ENCODE measurements around the gene ATP6V0E2.

The ATP6V0E2 gene

DNA sequence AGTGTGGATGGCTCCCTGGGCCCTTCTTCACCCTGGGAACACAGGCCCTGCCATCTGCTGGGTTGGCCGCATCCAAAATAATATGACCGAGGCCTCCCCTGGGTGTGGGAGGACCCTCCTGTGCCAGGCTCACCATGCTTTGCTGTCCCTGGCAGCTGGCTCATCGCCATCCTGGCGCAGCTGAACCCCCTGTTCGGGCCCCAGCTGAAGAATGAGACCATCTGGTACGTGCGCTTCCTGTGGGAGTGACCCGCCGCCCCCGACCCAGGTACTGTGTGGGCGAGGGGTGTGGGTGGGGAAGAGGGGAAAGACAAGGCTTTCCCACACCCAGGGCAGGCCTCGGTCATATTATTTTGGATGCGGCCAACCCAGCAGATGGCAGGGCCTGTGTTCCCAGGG is 4.8 kb downstream of the ATP6V0E2 start:
- H3K36me3 ChIP-seq (ENCODE audit: control insufficient read depth in 1 of 2, insufficient read depth in 2 of 2, low read length in 2 of 2), result peaks cover 0 to 7% of the 10 kb centered on the region in 2 donors
- no peaks in the 10 kb centered on the region for H3K9me3 ChIP-seq (ENCODE audit: control insufficient read depth in 1 of 2, low read length in 2 of 2)
- H3K4me3 ChIP-seq (ENCODE audit: low read depth in 1 of 2, low read length in 2 of 2), result no peak overlapping the region
- H3K27me3 ChIP-seq (ENCODE audit: control insufficient read depth in 1 of 2, insufficient read depth in 2 of 2, low read length in 2 of 2), result no peaks in the 10 kb centered on the region
- no peak overlapping the region for H3K9ac ChIP-seq (ENCODE audit: low read depth in 1 of 2, low read length in 2 of 2)
- no peak overlapping the region for H3K27ac ChIP-seq (ENCODE audit: low read depth, low read length)
- H3K4me1 ChIP-seq (ENCODE audit: control insufficient read depth in 1 of 2, insufficient read depth in 2 of 2, low read length in 2 of 2), result peaks cover 11 to 16% of the 10 kb centered on the region in 2 donors

DNA sequence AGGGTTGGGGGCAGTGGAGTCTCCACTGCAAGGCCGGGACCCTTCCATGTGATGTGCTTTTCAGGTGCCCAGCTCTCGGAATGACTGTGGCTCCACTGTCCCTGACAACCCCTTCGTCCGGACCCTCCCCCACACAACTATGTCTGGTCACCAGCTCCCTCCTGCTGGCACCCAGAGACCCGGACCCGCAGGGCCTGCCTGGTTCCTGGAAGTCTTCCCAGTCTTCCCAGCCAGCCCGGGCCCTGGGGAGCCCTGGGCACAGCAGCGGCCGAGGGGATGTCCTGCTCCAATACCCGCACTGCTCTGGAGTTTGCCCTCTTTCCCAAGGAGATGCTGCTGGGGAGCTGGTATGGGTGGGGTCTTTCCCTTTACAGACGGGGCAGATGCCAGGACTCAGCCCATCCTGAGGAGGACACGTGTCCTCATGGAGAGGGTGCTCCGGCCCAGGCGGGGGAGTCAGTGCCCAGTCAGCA is 5.5 kb downstream of the ATP6V0E2 start:
- Histone ChIP-seq H3K4me3 (ENCODE audit: low read depth in 1 of 2, low read length in 2 of 2) (no peak overlapping the region), H3K27ac (ENCODE audit: low read depth, low read length) (no peak overlapping the region), H3K9ac (ENCODE audit: low read depth in 1 of 2, low read length in 2 of 2) (no peak overlapping the region), H3K9me3 (ENCODE audit: control insufficient read depth in 1 of 2, low read length in 2 of 2) (no peaks in the 10 kb centered on the region), H3K27me3 (ENCODE audit: control insufficient read depth in 1 of 2, insufficient read depth in 2 of 2, low read length in 2 of 2) (no peaks in the 10 kb centered on the region), H3K4me1 (ENCODE audit: control insufficient read depth in 1 of 2, insufficient read depth in 2 of 2, low read length in 2 of 2) (peaks cover 17 to 19% of the 10 kb centered on the region in 2 donors), H3K36me3 (ENCODE audit: control insufficient read depth in 1 of 2, insufficient read depth in 2 of 2, low read length in 2 of 2) (peaks cover 0 to 7% of the 10 kb centered on the region in 2 donors)

DNA sequence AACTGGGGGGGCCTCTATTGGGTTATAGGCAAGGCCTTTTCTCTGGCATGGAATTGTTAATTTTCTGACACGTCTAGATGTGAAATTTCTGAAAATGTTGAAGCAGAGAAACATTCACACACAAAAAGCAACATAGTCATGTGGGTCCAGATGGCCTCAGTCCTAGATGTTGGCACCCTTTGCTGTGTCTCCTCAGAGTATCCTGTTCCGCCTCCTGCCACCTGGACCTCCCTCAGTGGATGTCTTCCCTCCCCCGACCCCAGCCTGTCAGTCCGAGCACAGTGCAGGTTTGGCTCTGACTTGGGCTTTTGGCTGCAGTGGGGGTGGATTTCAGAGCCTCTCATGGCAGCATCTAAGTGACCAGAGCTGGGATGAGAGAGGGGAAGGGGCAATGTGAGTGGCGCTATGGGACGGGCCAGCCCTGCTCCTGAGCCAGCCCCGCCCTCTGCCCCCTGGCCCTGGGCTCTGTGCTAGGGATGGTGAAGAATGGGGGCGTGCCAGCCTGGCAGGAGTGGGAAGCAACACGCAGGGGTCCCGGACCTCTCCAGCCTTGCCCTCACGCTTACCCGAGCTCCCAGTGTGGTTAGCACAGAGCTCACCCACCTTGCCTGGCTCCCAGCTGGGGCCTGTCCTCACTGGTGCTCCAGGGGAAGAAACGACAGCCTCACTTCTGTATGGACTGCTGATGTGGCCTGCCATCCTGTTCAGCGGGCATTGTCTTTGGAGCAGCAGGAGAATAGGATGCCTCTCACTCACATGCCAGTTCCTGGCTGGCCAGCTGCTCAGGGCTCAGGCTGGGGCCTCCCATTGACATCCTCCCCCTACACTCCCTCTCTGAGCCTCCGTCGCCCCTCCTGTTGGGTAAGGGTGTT is 6.2 kb downstream of the ATP6V0E2 start:
- Histone ChIP-seq H3K27ac (ENCODE audit: low read depth, low read length) (no peak overlapping the region), H3K27me3 (ENCODE audit: control insufficient read depth in 1 of 2, insufficient read depth in 2 of 2, low read length in 2 of 2) (no peaks in the 10 kb centered on the region), H3K36me3 (ENCODE audit: control insufficient read depth in 1 of 2, insufficient read depth in 2 of 2, low read length in 2 of 2) (peaks cover 0 to 7% of the 10 kb centered on the region in 2 donors), H3K9ac (ENCODE audit: low read depth in 1 of 2, low read length in 2 of 2) (no peak overlapping the region), H3K4me3 (ENCODE audit: low read depth in 1 of 2, low read length in 2 of 2) (no peak overlapping the region), H3K4me1 (ENCODE audit: control insufficient read depth in 1 of 2, insufficient read depth in 2 of 2, low read length in 2 of 2) (peaks cover 18 to 19% of the 10 kb centered on the region in 2 donors), H3K9me3 (ENCODE audit: control insufficient read depth in 1 of 2, low read length in 2 of 2) (no peaks in the 10 kb centered on the region)

DNA sequence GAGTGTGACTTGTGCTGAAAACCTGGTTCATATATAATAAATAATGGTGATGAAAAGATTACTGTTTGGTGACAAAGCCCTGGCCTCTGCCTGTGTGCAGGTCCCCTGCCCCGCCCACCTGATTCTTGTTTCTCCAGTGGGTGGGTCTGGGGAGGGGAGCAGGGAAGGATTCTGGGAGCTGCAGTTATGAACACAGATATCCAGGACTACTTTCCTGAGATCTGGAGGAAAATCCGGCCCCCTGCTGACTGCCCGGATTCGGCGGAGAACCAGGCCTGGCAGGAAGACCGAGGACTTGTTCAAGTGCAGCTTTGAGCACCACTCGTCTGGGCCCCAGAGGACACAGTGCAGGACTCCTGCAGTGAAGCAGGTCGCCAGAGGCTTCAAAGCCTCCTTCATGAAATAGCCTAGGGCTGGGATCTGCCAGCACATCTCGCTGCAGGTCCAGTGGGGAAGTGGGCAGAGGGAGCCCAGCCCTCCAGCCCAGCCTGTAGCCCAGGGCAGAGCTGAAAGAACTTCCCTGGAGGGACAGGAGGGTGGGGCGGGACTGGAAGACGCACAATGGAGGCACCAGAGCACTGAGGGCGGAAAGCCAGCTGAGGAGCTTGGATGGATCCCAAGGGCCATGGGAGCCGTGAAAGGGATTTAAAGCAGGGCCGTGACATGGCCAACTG is 7.0 kb downstream of the ATP6V0E2 start:
- H3K36me3 ChIP-seq (ENCODE audit: control insufficient read depth in 1 of 2, insufficient read depth in 2 of 2, low read length in 2 of 2), result peaks cover 0 to 7% of the 10 kb centered on the region in 2 donors
- H3K9ac ChIP-seq (ENCODE audit: low read depth in 1 of 2, low read length in 2 of 2), result no peak overlapping the region
- H3K27ac ChIP-seq (ENCODE audit: low read depth, low read length), result no peak overlapping the region
- no peaks in the 10 kb centered on the region for H3K27me3 ChIP-seq (ENCODE audit: control insufficient read depth in 1 of 2, insufficient read depth in 2 of 2, low read length in 2 of 2)
- H3K4me3 ChIP-seq (ENCODE audit: low read depth in 1 of 2, low read length in 2 of 2), result no peak overlapping the region
- H3K4me1 ChIP-seq (ENCODE audit: control insufficient read depth in 1 of 2, insufficient read depth in 2 of 2, low read length in 2 of 2), result peaks cover 25 to 26% of the 10 kb centered on the region in 2 donors
- no peaks in the 10 kb centered on the region for H3K9me3 ChIP-seq (ENCODE audit: control insufficient read depth in 1 of 2, low read length in 2 of 2)

DNA sequence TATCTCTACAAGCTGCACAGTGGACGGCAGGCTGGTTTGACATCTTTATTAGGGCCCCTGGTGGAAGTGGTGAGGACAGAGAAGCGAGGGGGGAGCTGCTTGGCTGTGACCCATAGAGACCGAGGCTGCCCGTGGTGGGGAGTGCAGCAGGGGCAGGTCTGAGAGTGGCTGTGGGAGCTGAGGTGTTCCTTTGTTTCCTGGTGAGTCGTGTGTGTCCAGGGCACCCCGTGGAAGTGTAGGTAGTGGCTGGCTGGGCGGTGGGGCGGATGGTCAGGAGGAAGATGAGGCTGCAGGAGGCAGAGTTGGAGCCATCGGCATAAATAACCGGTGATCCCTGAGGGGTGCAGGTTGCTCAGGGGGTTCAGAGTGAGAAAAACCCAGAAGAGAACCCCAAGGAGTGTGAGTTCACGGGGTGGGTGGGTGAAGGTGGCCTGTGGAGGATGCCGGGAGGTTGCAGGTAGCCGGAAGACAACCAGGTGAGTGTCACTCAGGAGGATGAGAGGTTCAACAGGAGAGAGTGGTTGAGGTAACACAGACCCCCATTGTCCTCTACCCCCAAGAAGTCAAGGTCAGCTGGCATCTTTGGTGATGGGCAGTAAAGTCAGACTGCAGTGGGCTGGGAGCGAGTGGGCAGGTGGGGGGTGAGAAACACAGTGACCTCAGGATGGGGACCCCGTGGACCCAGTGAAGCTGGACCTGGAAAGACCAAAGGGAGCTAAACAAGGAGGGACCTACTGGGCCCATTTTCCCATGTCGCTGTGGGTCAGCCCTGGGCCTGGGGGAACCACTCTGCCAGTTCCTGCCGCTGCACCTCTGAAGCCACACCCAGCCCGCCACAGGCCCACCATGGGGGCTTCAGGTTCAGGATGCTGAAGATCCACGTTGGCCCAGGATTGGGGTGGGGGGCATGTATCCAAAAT is 7.8 kb downstream of the ATP6V0E2 start:
- Histone ChIP-seq H3K9ac (ENCODE audit: low read depth in 1 of 2, low read length in 2 of 2) (no peak overlapping the region), H3K27me3 (ENCODE audit: control insufficient read depth in 1 of 2, insufficient read depth in 2 of 2, low read length in 2 of 2) (no peaks in the 10 kb centered on the region), H3K36me3 (ENCODE audit: control insufficient read depth in 1 of 2, insufficient read depth in 2 of 2, low read length in 2 of 2) (peaks cover 0 to 4% of the 10 kb centered on the region in 2 donors), H3K4me1 (ENCODE audit: control insufficient read depth in 1 of 2, insufficient read depth in 2 of 2, low read length in 2 of 2) (peaks cover 25 to 26% of the 10 kb centered on the region in 2 donors), H3K4me3 (ENCODE audit: low read depth in 1 of 2, low read length in 2 of 2) (no peak overlapping the region), H3K27ac (ENCODE audit: low read depth, low read length) (no peak overlapping the region), H3K9me3 (ENCODE audit: control insufficient read depth in 1 of 2, low read length in 2 of 2) (no peaks in the 10 kb centered on the region)

DNA sequence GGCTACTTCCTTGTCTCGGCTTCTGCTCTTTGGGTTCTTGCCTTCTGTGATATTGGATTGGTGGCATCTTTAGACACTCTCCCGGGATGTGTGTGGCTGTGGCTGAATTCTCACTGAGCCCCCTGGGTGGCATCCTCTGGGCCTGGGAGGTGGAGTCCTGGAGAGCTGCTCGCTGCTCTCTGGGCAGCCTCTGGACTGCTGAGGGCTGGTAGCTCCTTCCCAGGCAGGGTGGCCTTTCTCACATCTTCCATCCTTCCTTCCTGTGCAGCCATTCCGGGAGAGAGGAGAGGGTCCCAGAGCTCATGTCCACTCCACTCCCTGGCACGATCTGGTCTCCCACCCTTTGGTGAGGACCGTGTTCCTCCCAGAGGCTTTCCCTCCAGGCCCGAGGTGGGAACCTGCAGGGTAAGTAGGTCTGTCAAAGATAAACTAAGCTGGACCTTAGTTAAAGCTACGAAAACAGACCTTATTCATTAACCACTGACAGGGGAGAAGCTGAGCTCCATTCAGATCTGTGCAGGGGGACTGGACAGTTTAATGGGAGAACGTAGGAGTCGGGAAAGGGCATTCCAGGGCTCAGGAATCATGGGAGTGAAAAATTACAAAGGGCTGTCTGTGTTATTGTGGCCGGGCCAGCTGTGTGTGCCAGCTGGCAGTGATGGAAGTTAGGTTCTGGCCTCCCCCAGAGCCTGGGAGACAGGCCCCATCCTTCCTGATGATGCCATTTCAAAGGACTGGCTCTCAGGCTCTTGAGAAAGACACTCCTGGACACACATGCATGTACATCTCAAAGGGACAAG is 8.7 kb downstream of the ATP6V0E2 start:
- Histone ChIP-seq H3K4me3 (ENCODE audit: low read depth in 1 of 2, low read length in 2 of 2) (no peak overlapping the region), H3K36me3 (ENCODE audit: control insufficient read depth in 1 of 2, insufficient read depth in 2 of 2, low read length in 2 of 2) (peaks cover 0 to 4% of the 10 kb centered on the region in 2 donors), H3K4me1 (ENCODE audit: control insufficient read depth in 1 of 2, insufficient read depth in 2 of 2, low read length in 2 of 2) (peaks cover 25 to 26% of the 10 kb centered on the region in 2 donors), H3K9me3 (ENCODE audit: control insufficient read depth in 1 of 2, low read length in 2 of 2) (no peaks in the 10 kb centered on the region), H3K9ac (ENCODE audit: low read depth in 1 of 2, low read length in 2 of 2) (no peak overlapping the region), H3K27ac (ENCODE audit: low read depth, low read length) (no peak overlapping the region), H3K27me3 (ENCODE audit: control insufficient read depth in 1 of 2, insufficient read depth in 2 of 2, low read length in 2 of 2) (no peaks in the 10 kb centered on the region)

DNA sequence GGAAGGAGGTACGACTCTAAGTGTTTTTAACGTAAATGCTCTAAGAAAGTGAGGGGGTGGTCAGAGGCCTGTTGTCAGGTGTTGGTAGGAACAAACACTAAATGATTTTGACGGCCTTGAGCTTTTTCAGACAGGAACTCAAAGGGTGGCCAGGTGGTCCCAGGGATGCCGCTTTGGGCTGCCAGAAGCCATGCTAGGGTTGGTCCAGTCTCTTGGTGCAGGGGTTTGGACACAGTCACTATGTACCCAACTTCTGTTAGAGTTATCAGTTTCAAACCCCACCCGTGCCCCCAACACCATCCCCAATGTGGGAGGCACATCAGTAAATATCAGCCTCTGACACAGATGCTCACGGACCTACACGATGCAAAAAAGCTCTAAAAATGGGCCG is 9.3 kb downstream of the ATP6V0E2 start:
- H3K27me3 ChIP-seq (ENCODE audit: control insufficient read depth in 1 of 2, insufficient read depth in 2 of 2, low read length in 2 of 2), result no peaks in the 10 kb centered on the region
- H3K9me3 ChIP-seq (ENCODE audit: control insufficient read depth in 1 of 2, low read length in 2 of 2), result no peaks in the 10 kb centered on the region
- no peak overlapping the region for H3K27ac ChIP-seq (ENCODE audit: low read depth, low read length)
- H3K36me3 ChIP-seq (ENCODE audit: control insufficient read depth in 1 of 2, insufficient read depth in 2 of 2, low read length in 2 of 2), result peaks cover 0 to 4% of the 10 kb centered on the region in 2 donors
- H3K4me3 ChIP-seq (ENCODE audit: low read depth in 1 of 2, low read length in 2 of 2), result no peak overlapping the region
- no peak overlapping the region for H3K9ac ChIP-seq (ENCODE audit: low read depth in 1 of 2, low read length in 2 of 2)
- peaks cover 25 to 26% of the 10 kb centered on the region in 2 donors for H3K4me1 ChIP-seq (ENCODE audit: control insufficient read depth in 1 of 2, insufficient read depth in 2 of 2, low read length in 2 of 2)

DNA sequence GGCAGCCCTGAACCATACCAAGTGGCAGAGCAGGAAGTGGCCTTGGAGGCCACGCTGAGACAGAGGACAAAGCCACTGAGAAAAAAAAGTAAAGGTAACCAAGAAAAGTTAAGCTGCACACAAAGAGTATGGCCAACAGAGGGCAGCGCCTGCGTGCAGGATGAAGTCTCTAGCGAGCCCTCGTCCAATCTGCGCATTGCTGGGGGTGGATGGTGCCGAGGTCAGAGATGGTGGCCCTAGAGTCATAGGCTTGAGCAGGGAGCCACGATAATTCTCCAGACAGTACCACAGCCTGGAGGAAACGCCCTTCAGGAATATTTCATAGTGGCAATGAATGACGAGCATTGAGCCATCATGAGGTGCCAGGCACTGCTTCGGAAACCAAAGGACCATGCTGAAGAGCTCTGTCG is 9.7 kb downstream of the ATP6V0E2 start:
- Histone ChIP-seq H3K9me3 (ENCODE audit: control insufficient read depth in 1 of 2, low read length in 2 of 2) (no peaks in the 10 kb centered on the region), H3K4me1 (ENCODE audit: control insufficient read depth in 1 of 2, insufficient read depth in 2 of 2, low read length in 2 of 2) (peaks cover 25 to 26% of the 10 kb centered on the region in 2 donors), H3K36me3 (ENCODE audit: control insufficient read depth in 1 of 2, insufficient read depth in 2 of 2, low read length in 2 of 2) (peaks cover 0 to 4% of the 10 kb centered on the region in 2 donors), H3K4me3 (ENCODE audit: low read depth in 1 of 2, low read length in 2 of 2) (no peak overlapping the region), H3K27me3 (ENCODE audit: control insufficient read depth in 1 of 2, insufficient read depth in 2 of 2, low read length in 2 of 2) (no peaks in the 10 kb centered on the region), H3K9ac (ENCODE audit: low read depth in 1 of 2, low read length in 2 of 2) (no peak overlapping the region), H3K27ac (ENCODE audit: low read depth, low read length) (no peak overlapping the region)

DNA sequence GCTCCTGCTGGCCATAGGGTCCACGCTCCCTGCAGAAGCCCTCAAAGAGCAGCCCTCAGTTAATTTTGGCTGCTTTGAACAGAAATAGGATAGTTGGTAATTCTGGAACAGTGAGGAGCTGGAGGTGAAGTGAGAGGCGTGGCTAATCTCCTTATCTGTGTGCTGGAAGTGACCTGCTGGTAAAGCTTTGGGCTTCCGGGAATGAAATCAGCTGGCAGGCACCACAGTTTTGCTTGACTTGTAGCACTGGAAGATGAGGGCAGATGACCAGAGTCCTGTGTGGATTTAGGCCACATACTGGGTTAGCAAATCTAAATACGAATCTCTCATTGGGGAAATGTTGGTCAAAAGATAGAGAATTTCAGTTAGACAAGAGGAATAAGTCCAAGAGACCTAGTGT is 10.2 kb downstream of the ATP6V0E2 start:
- Histone ChIP-seq H3K9me3 (ENCODE audit: control insufficient read depth in 1 of 2, low read length in 2 of 2) (no peaks in the 10 kb centered on the region), H3K36me3 (ENCODE audit: control insufficient read depth in 1 of 2, insufficient read depth in 2 of 2, low read length in 2 of 2) (peaks cover 0 to 4% of the 10 kb centered on the region in 2 donors), H3K9ac (ENCODE audit: low read depth in 1 of 2, low read length in 2 of 2) (no peak overlapping the region), H3K27ac (ENCODE audit: low read depth, low read length) (no peak overlapping the region), H3K4me3 (ENCODE audit: low read depth in 1 of 2, low read length in 2 of 2) (no peak overlapping the region), H3K4me1 (ENCODE audit: control insufficient read depth in 1 of 2, insufficient read depth in 2 of 2, low read length in 2 of 2) (peaks cover 25 to 26% of the 10 kb centered on the region in 2 donors), H3K27me3 (ENCODE audit: control insufficient read depth in 1 of 2, insufficient read depth in 2 of 2, low read length in 2 of 2) (no peaks in the 10 kb centered on the region)

Data from duodenal mucosa (tissue), 2 donors.